ENCODE measurements around the gene DDX41. TPM values are rescaled to one million over a fixed set of nuclear protein-coding genes. Genes with fewer than 3 reads are reported as not detected.
"Not testable (repeated sequence)": the region's sequence is repeated elsewhere in the genome, so short reads cannot be mapped to it uniquely, and the experiment has no call there.

Gene DDX41
- total RNA-seq: 117 TPM

DNA sequence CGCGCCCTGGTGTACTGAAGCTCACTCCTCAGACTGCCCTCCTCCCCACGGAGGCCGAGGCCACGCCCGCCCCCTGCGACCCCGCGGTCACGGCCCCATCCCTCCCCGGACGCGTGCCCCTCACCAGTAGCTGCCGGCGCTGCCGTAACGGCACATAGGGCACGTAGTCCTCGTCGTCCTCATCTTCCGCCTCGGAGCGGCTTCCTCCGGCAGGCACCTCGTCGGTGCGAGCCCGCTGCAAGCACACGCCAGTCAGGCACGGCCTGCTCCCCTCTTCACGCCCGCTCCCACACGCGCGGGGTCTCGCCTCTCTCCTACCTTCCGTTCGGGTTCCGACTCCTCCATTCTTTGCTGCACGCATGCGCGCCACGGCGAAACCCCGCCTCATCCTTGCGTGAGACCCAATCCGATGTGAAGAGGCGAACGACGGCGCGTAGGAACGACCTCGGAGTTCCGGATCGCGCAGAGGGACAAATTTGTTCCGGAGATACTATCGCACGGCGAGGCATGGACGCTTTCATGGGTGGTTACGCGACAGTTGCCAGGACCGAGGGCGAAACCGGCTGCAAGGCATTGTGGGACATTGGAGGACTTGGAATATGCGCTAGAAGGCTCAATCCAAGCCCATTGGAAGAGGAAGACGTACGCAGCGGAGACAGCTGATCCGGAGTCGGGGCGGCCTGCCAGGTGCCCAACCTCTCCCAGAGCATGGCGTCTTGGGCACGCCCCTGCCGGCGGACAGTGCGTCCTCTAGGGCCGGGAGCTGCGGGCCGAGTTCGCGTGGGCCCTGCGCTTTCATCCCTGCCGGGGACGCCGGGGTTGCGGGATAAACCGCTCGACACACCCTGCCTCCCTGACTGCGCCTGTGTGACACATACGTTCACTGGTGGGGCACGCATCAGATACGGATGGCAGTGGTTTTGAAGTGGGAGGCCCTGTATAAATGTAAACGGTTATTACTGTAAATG is at the start of gene DDX41:
Gene DDX41, minus strand, starts transcription at position 361 of the 968 bp plus-strand sequence. Its CDS starts 16 bp downstream, at position 345.
- H3K4me1 ChIP-seq: peaks cover 4 to 10% of the 10 kb centered on the region in 2 donors

DNA sequence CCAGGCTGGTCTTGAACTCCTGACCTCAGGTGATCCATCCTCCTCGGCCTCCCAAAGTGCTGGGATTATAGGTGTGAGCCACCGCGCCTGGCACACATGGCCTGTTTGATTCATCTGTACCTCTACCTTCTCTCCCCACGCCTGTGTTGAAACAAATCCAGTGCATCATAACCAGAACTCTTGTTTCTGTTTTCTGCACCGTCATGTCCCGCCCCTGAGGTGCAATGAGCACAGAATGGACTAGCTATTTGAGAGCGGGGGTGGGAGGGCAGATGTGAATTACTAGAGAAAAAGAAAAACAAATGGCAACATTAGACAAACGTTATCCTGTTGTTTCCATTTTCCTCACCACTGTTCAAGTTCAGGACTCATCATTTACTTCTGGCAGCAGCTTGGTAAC is 48.3 kb upstream of the DDX41 start:
- no peak for DNase-seq (ENCODE audit: low spot score in 2 of 2)
- H3K36me3 ChIP-seq: no peaks in the 10 kb centered on the region
- H3K4me1 ChIP-seq: no peaks in the 10 kb centered on the region
- H3K27me3 ChIP-seq: no peaks in the 10 kb centered on the region
- no peak overlapping the region for H3K4me3 ChIP-seq
- no peaks in the 10 kb centered on the region for H3K9me3 ChIP-seq
- no peak overlapping the region for H3K27ac ChIP-seq
- TF ChIP-seq, protein P1, sequence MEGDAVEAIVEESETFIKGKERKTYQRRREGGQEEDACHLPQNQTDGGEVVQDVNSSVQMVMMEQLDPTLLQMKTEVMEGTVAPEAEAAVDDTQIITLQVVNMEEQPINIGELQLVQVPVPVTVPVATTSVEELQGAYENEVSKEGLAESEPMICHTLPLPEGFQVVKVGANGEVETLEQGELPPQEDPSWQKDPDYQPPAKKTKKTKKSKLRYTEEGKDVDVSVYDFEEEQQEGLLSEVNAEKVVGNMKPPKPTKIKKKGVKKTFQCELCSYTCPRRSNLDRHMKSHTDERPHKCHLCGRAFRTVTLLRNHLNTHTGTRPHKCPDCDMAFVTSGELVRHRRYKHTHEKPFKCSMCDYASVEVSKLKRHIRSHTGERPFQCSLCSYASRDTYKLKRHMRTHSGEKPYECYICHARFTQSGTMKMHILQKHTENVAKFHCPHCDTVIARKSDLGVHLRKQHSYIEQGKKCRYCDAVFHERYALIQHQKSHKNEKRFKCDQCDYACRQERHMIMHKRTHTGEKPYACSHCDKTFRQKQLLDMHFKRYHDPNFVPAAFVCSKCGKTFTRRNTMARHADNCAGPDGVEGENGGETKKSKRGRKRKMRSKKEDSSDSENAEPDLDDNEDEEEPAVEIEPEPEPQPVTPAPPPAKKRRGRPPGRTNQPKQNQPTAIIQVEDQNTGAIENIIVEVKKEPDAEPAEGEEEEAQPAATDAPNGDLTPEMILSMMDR (IDR thresholded peaks at IDR 0.05): no peak
- intact Hi-C loops (cut with DNase I): no loop called here

More for the DNA sequence above, at the start of gene DDX41:
- peak within 1 kb of the TSS; percentile 73 to 82 for H3K27ac ChIP-seq
- H3K4me3 ChIP-seq: peak within 1 kb of the TSS; percentile 88 to 97
- intact Hi-C loops (cut with DNase I): loop anchor here (1.0 to 10.0 kb wide), 5 partner anchors 20 to 205 kb away; partner anchors contain the start of genes FAM193B, MXD3, PDLIM7 and TMED9
- DNase-seq (ENCODE audit: low spot score in 2 of 2): peak; percentile 90 to 99
- H3K9me3 ChIP-seq: no peaks in the 10 kb centered on the region
- TF ChIP-seq, protein P1 (IDR thresholded peaks at IDR 0.05): peak in 1 of 3 experiments; percentile 17
- H3K27me3 ChIP-seq: no peaks in the 10 kb centered on the region
- H3K36me3 ChIP-seq: peaks cover 49 to 63% of the 10 kb centered on the region in 2 donors

DNA sequence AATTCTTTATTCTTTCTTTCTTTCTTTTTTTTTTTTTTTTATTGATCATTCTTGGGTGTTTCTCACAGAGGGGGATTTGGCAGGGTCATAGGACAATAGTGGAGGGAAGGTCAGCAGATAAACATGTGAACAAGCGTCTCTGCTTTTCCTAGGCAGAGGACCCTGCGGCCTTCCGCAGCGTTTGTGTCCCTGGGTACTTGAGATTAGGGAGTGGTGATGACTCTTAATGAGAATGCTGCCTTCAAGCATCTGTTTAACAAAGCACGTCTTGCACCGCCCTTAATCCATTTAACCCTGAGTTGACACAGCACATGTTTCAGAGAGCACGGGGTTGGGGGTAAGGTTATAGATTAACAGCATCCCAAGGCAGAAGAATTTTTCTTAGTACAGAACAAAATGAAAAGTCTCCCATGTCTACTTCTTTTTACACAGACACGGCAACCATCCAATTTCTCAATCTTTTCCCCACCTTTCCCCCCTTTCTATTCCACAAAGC is 42.7 kb upstream of the DDX41 start:
- H3K27ac ChIP-seq; H3K4me3 ChIP-seq; H3K9me3 ChIP-seq; intact Hi-C loops (cut with DNase I); H3K27me3 ChIP-seq; DNase-seq (ENCODE audit: low spot score in 2 of 2); H3K36me3 ChIP-seq; H3K4me1 ChIP-seq: not testable (repeated sequence)

DNA sequence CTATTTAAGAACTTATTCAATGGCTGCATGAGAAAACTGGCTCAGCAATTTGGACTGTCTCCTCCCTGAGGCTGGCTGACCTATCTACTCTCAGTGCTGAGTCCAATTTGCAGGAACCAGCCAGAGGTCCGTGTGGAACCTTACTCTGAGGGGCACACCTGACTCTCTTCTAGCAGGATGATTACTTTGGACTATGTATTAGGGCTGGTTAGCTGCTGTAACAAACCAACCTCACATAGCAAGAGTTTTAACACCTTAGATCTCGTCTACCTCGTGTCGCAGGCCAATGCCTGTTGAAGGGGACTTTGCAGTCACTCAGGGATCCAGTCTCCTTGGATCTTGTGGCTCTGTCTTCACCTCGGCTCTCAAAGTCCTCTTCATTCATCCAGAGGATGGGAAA is 41.0 kb upstream of the DDX41 start:
- TF ChIP-seq, protein P1 (IDR thresholded peaks at IDR 0.05): no peak
- Histone ChIP-seq H3K27me3 (no peaks in the 10 kb centered on the region), H3K36me3 (peaks cover 0 to 2% of the 10 kb centered on the region in 2 donors), H3K9me3 (no peaks in the 10 kb centered on the region), H3K4me3 (no peak overlapping the region), H3K27ac (no peak overlapping the region), H3K4me1 (peaks cover 3 to 9% of the 10 kb centered on the region in 2 donors)
- intact Hi-C loops (cut with DNase I): no loop called here
- no peak for DNase-seq (ENCODE audit: low spot score in 2 of 2)

DNA sequence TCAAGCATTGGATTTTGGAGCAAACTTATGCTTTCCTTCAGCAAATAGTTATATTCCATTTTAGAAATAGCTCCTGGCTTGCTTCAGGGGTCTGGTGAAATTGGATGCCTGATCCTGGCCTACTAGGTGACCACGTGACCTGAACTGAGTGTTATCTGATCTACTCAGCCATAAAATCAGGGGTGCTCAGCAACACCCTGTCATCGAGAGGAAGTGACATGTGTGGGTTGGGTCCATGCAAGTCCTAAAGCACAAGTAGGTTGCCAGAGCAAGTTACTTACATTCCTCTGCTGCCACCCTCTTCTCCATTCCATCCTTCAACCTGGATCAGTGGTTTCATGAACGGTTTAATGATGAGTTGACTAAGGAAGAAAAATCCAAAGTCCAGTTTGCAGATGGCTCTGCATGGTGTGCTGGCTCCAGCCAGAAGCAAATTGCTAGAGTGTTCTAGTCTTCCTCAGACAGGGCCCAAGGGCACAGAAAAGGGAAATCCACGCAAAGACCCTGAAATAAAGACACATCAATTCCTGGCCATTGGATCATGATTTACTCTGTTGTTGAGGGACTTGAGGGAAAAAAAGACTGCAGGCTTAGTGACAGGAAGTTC is 40.4 kb upstream of the DDX41 start:
- no peaks in the 10 kb centered on the region for H3K9me3 ChIP-seq
- H3K4me3 ChIP-seq: no peak overlapping the region
- no peak overlapping the region for H3K27ac ChIP-seq
- peaks cover 8 to 15% of the 10 kb centered on the region in 2 donors for H3K4me1 ChIP-seq
- peaks cover 0 to 8% of the 10 kb centered on the region in 2 donors for H3K36me3 ChIP-seq
- no peak for DNase-seq (ENCODE audit: low spot score in 2 of 2)
- intact Hi-C loops (cut with DNase I): no loop called here
- TF ChIP-seq, protein P1 (IDR thresholded peaks at IDR 0.05): no peak
- no peaks in the 10 kb centered on the region for H3K27me3 ChIP-seq
